GM18858 (cell line): ENCODE results near the gene HGD.

Source experiments
- ATAC-seq: cut with Tn5 transposase; IDR thresholded peaks from one replicate; pipeline ENCODE4 v1.9.1; 2021; ENCODE audit not compliant: unreplicated experiment

The HGD gene

DNA sequence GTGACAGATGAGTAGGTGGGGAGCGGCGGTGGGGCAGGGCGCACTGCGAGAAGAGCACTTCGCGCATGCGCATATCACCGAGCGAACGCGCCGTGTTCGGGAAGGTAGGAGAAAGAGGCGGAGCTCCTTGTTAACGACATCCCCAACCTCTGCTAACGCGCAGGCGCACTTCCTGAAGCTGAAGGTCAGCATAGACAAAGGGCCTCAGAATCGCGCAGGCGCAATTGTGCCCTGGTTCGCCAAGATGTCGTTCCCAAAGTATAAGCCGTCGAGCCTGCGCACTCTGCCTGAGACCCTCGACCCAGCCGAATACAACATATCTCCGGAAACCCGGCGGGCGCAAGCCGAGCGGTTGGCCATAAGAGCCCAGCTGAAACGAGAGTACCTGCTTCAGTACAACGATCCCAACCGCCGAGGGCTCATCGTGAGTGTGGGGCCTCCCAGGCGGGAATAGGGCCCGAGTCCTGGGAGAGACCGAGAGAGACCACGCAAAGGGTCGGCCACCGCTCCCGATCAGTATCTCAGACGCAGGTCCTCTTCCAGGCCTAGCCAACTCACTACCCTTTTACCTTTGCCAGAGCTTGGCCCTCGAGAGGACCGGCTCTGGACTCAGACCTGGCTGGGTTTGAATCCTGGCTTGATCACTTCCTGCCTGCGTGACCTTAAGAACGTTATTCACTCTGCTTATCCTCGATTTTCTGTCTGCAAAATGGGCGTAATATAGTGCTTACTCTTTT lies 85.8 kb downstream of the HGD start, which contains the start of gene NDUFB4:
NDUFB4 (plus strand) TSS at position 221 of the 737 bp plus-strand sequence; CDS start at position 245, 24 bp downstream.
- peak; percentile 90 for ATAC-seq

DNA sequence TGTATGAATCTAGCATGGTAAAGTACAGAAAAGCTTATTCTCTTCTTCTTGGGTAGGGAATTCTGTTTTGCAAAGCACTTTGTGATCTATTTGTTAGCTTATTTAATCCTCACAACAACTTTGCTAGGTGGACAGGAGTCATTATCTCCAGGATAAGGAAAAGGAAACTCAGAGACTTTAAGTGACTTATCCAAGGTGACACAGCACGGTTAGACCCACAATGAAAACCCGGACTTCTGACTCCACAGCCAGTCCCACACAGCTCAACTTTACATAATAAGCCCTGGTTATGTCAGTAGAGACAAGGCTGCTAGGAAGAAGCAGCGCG lies 86.3 kb downstream of the HGD start:
- ATAC-seq = no peak

DNA sequence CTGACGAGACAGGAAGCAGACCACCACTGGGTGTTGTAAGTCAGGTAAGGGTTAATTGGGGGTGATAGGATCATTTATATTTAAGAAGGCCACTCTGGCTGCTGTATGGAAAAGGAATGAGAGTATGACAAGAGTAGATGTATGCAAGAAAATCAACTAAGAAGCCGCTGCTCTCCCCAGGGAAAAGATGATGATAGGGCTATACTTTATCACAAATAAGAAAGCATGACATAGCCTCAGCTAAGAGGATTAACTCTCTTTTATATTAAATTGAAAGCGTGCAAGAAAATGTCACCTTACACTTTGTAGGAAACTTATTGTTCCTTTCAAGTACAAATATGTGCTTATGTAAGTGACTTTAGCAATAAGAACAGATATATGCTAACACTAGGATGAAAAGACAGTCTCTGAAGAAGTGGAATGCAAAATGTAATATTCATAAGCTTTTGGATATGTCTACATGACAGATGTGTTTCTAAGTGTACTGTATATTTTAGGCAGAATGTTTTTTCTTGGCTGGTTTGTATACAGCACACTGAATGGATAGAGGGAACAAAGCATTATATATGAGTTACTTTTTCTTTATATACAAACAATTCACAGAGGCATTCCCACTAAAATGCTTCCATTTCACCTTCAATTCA lies 94.6 kb downstream of the HGD start:
- no peak for ATAC-seq
